ENCODE results near the gene HACD2.

- no peak for TF ChIP-seq CTCF (IDR thresholded peaks at IDR 0.05)
- no peak for TF ChIP-seq POLR2AphosphoS5 (IDR thresholded peaks at IDR 0.05; ENCODE audit: low read depth, low read length)
- no peak for TF ChIP-seq USF2 (IDR thresholded peaks at IDR 0.05; ENCODE audit: borderline replicate concordance, low read depth, low read length)
- no peak for TF ChIP-seq NRF1 (IDR thresholded peaks at IDR 0.05; ENCODE audit: low read depth, low read length)
- no peak for TF ChIP-seq RFX5 (IDR thresholded peaks at IDR 0.05; ENCODE audit: low read length)
- TF ChIP-seq SIN3A (IDR thresholded peaks at IDR 0.05; ENCODE audit: borderline replicate concordance, low read depth, low read length) = no peak
- TF ChIP-seq TEAD4 (IDR thresholded peaks at IDR 0.05; ENCODE audit: borderline replicate concordance, insufficient read depth) = no peak
- TF ChIP-seq YY1 (IDR thresholded peaks at IDR 0.05; ENCODE audit: low read depth) = no peak
- no peak for TF ChIP-seq MAX (IDR thresholded peaks at IDR 0.05; ENCODE audit: low read depth)
These were observed 140.8 kb downstream of the HACD2 start for GRCh38 chr3:123444023-123444422.

All from SK-N-SH (cell line).